ENCODE results near the gene ZSCAN10.
"Not testable (repeated sequence)": the region's sequence is repeated elsewhere in the genome, so short reads cannot be mapped to it uniquely, and the experiment has no call there.

ZSCAN10 gene

GRCh38 chr16:3074860-3075522 is 24.1 kb downstream of the ZSCAN10 start:
- no peaks in the 10 kb centered on the region for H3K9me3 ChIP-seq (ENCODE audit: insufficient read depth, low read depth, low read length)
- H3K9ac ChIP-seq (ENCODE audit: low read depth, low read length), result no peak overlapping the region
- no peak overlapping the region for H3K27ac ChIP-seq (ENCODE audit: low read length)
- no peaks in the 10 kb centered on the region for H3K4me1 ChIP-seq (ENCODE audit: insufficient read depth, low read length)
- no peaks in the 10 kb centered on the region for H3K36me3 ChIP-seq (ENCODE audit: insufficient read depth, low read depth, low read length)
- H3K27me3 ChIP-seq (ENCODE audit: insufficient read depth, low read length), result peaks cover 9% of the 10 kb centered on the region; the same call in 1 of the 2 replicates
- H3K4me3 ChIP-seq (ENCODE audit: low read length), result no peak overlapping the region

- H3K27me3 ChIP-seq (ENCODE audit: insufficient read depth, low read length), result peaks cover 9% of the 10 kb centered on the region; the same call in 1 of the 2 replicates
- H3K27ac ChIP-seq (ENCODE audit: low read length), result no peak overlapping the region
- H3K4me1 ChIP-seq (ENCODE audit: insufficient read depth, low read length), result no peaks in the 10 kb centered on the region
- H3K36me3 ChIP-seq (ENCODE audit: insufficient read depth, low read depth, low read length), result no peaks in the 10 kb centered on the region
- H3K4me3 ChIP-seq (ENCODE audit: low read length), result no peak overlapping the region
- H3K9ac ChIP-seq (ENCODE audit: low read depth, low read length), result no peak overlapping the region
- no peaks in the 10 kb centered on the region for H3K9me3 ChIP-seq (ENCODE audit: insufficient read depth, low read depth, low read length)
Observed at GRCh38 chr16:3073448-3073847, 25.6 kb downstream of the ZSCAN10 start.

- H3K9ac ChIP-seq (ENCODE audit: low read depth, low read length); H3K36me3 ChIP-seq (ENCODE audit: insufficient read depth, low read depth, low read length); H3K4me1 ChIP-seq (ENCODE audit: insufficient read depth, low read length); H3K4me3 ChIP-seq (ENCODE audit: low read length); H3K27ac ChIP-seq (ENCODE audit: low read length); H3K9me3 ChIP-seq (ENCODE audit: insufficient read depth, low read depth, low read length); H3K27me3 ChIP-seq (ENCODE audit: insufficient read depth, low read length): not testable (repeated sequence)
Observed at GRCh38 chr16:3072576-3073263, 26.4 kb downstream of the ZSCAN10 start.

GRCh38 chr16:3072148-3072547 is 26.9 kb downstream of the ZSCAN10 start:
- not testable (repeated sequence) for H3K9me3 ChIP-seq (ENCODE audit: insufficient read depth, low read depth, low read length); H3K4me3 ChIP-seq (ENCODE audit: low read length); H3K27ac ChIP-seq (ENCODE audit: low read length); H3K27me3 ChIP-seq (ENCODE audit: insufficient read depth, low read length); H3K36me3 ChIP-seq (ENCODE audit: insufficient read depth, low read depth, low read length); H3K9ac ChIP-seq (ENCODE audit: low read depth, low read length); H3K4me1 ChIP-seq (ENCODE audit: insufficient read depth, low read length)

- peaks cover 9% of the 10 kb centered on the region; the same call in 1 of the 2 replicates for H3K27me3 ChIP-seq (ENCODE audit: insufficient read depth, low read length)
- no peak overlapping the region for H3K27ac ChIP-seq (ENCODE audit: low read length)
- no peaks in the 10 kb centered on the region for H3K4me1 ChIP-seq (ENCODE audit: insufficient read depth, low read length)
- no peak overlapping the region for H3K9ac ChIP-seq (ENCODE audit: low read depth, low read length)
- no peaks in the 10 kb centered on the region for H3K9me3 ChIP-seq (ENCODE audit: insufficient read depth, low read depth, low read length)
- H3K4me3 ChIP-seq (ENCODE audit: low read length), result no peak overlapping the region
- no peaks in the 10 kb centered on the region for H3K36me3 ChIP-seq (ENCODE audit: insufficient read depth, low read depth, low read length)
Observed at GRCh38 chr16:3071655-3072054, 27.4 kb downstream of the ZSCAN10 start.

- no peaks in the 10 kb centered on the region for H3K36me3 ChIP-seq (ENCODE audit: insufficient read depth, low read depth, low read length)
- H3K9me3 ChIP-seq (ENCODE audit: insufficient read depth, low read depth, low read length), result no peaks in the 10 kb centered on the region
- peaks cover 9% of the 10 kb centered on the region; the same call in 1 of the 2 replicates for H3K27me3 ChIP-seq (ENCODE audit: insufficient read depth, low read length)
- no peaks in the 10 kb centered on the region for H3K4me1 ChIP-seq (ENCODE audit: insufficient read depth, low read length)
- no peak overlapping the region for H3K4me3 ChIP-seq (ENCODE audit: low read length)
- H3K9ac ChIP-seq (ENCODE audit: low read depth, low read length), result no peak overlapping the region
- H3K27ac ChIP-seq (ENCODE audit: low read length), result no peak overlapping the region
Observed at GRCh38 chr16:3070608-3071111, 28.4 kb downstream of the ZSCAN10 start.

GRCh38 chr16:3069146-3069545 is 29.9 kb downstream of the ZSCAN10 start:
- H3K4me3 ChIP-seq (ENCODE audit: low read length); H3K4me1 ChIP-seq (ENCODE audit: insufficient read depth, low read length); H3K27me3 ChIP-seq (ENCODE audit: insufficient read depth, low read length); H3K27ac ChIP-seq (ENCODE audit: low read length); H3K36me3 ChIP-seq (ENCODE audit: insufficient read depth, low read depth, low read length); H3K9ac ChIP-seq (ENCODE audit: low read depth, low read length); H3K9me3 ChIP-seq (ENCODE audit: insufficient read depth, low read depth, low read length): not testable (repeated sequence)

- no peaks in the 10 kb centered on the region for H3K36me3 ChIP-seq (ENCODE audit: insufficient read depth, low read depth, low read length)
- no peak overlapping the region for H3K27ac ChIP-seq (ENCODE audit: low read length)
- no peak overlapping the region for H3K9ac ChIP-seq (ENCODE audit: low read depth, low read length)
- H3K9me3 ChIP-seq (ENCODE audit: insufficient read depth, low read depth, low read length), result no peaks in the 10 kb centered on the region
- H3K4me1 ChIP-seq (ENCODE audit: insufficient read depth, low read length), result 0 out of 2 replicates have a peak, but pooled peaks cover 4% of the 10 kb centered on the region
- H3K27me3 ChIP-seq (ENCODE audit: insufficient read depth, low read length), result peaks cover 2% of the 10 kb centered on the region; the same call in 1 of the 2 replicates
- H3K4me3 ChIP-seq (ENCODE audit: low read length), result no peak overlapping the region
Observed at GRCh38 chr16:3068487-3068886, 30.6 kb downstream of the ZSCAN10 start.

GRCh38 chr16:3066440-3066748 is 32.7 kb downstream of the ZSCAN10 start:
- Histone ChIP-seq H3K4me1 (ENCODE audit: insufficient read depth, low read length) (0 out of 2 replicates have a peak, but pooled peaks cover 4% of the 10 kb centered on the region), H3K4me3 (ENCODE audit: low read length) (no peak overlapping the region), H3K9me3 (ENCODE audit: insufficient read depth, low read depth, low read length) (no peaks in the 10 kb centered on the region), H3K36me3 (ENCODE audit: insufficient read depth, low read depth, low read length) (no peaks in the 10 kb centered on the region), H3K27me3 (ENCODE audit: insufficient read depth, low read length) (no peaks in the 10 kb centered on the region), H3K27ac (ENCODE audit: low read length) (no peak overlapping the region), H3K9ac (ENCODE audit: low read depth, low read length) (no peak overlapping the region)

GRCh38 chr16:3065742-3066439 is 33.2 kb downstream of the ZSCAN10 start:
- Histone ChIP-seq H3K27me3 (ENCODE audit: insufficient read depth, low read length) (no peaks in the 10 kb centered on the region), H3K4me1 (ENCODE audit: insufficient read depth, low read length) (0 out of 2 replicates have a peak, but pooled peaks cover 4% of the 10 kb centered on the region), H3K36me3 (ENCODE audit: insufficient read depth, low read depth, low read length) (no peaks in the 10 kb centered on the region), H3K27ac (ENCODE audit: low read length) (no peak overlapping the region), H3K9me3 (ENCODE audit: insufficient read depth, low read depth, low read length) (no peaks in the 10 kb centered on the region), H3K4me3 (ENCODE audit: low read length) (no peak overlapping the region), H3K9ac (ENCODE audit: low read depth, low read length) (no peak overlapping the region)

GRCh38 chr16:3065069-3065741 is 33.9 kb downstream of the ZSCAN10 start, which contains the start of gene IL32:
Gene IL32 (plus strand): TSS chr16:3065640. CDS start chr16:3065812, 172 bp downstream.
- H3K9ac ChIP-seq (ENCODE audit: low read depth, low read length), result no peak within 1 kb of the TSS
- no peaks in the 10 kb centered on the region for H3K9me3 ChIP-seq (ENCODE audit: insufficient read depth, low read depth, low read length)
- H3K4me3 ChIP-seq (ENCODE audit: low read length), result no peak within 1 kb of the TSS
- H3K27ac ChIP-seq (ENCODE audit: low read length), result no peak within 1 kb of the TSS
- H3K27me3 ChIP-seq (ENCODE audit: insufficient read depth, low read length), result peaks cover 5% of the 10 kb centered on the region
- H3K36me3 ChIP-seq (ENCODE audit: insufficient read depth, low read depth, low read length), result no peaks in the 10 kb centered on the region
- 0 out of 2 replicates have a peak, but pooled peaks cover 4% of the 10 kb centered on the region for H3K4me1 ChIP-seq (ENCODE audit: insufficient read depth, low read length)
